Endothelial cell of umbilical vein (primary cell): ENCODE results near the gene ADGRD2.

Source experiments
- CTCF ChIP-seq, 2 donors: IDR thresholded peaks; 1 replicate in 1 of 2; 2 replicates in 1 of 2; pipeline ENCODE4 v1.5.1; 2011; ENCODE audit warnings: low read length in 2 of 2, mild to moderate bottlenecking in 2 of 2, moderate library complexity in 2 of 2, control low read depth in 1 of 2, inconsistent platforms in 1 of 2, low read depth in 1 of 2; ENCODE audit not compliant: insufficient read depth in 1 of 2; ENCODE audit errors: extremely low read depth in 1 of 2
- EZH2 ChIP-seq: IDR thresholded peaks from 2 replicates; pipeline ENCODE4 v1.6.1; 2012; ENCODE audit warnings: borderline replicate concordance, low read depth, mild to moderate bottlenecking, moderate library complexity, low read length, inconsistent platforms; ENCODE audit not compliant: severe bottlenecking
- MAX ChIP-seq: IDR thresholded peaks from 2 replicates; pipeline ENCODE4 v1.6.1; 2011; ENCODE audit not compliant: insufficient read depth, insufficient read length
- POLR2A ChIP-seq: IDR thresholded peaks from 2 replicates; pipeline ENCODE4 v1.6.1; 2012; ENCODE audit warnings: low read depth, mild to moderate bottlenecking, control low read depth, low read length
- POLR2AphosphoS5 ChIP-seq: IDR thresholded peaks from 2 replicates; pipeline ENCODE4 v1.6.1; 2012; ENCODE audit warnings: low read depth, mild to moderate bottlenecking, control low read depth, low read length, moderate library complexity; ENCODE audit not compliant: insufficient read depth

- no peak for TF ChIP-seq CTCF (IDR thresholded peaks at IDR 0.05; ENCODE audit: extremely low read depth in 1 of 2, insufficient read depth in 1 of 2, low read depth in 1 of 2, low read length in 2 of 2)
- no peak for TF ChIP-seq EZH2
- no peak for TF ChIP-seq POLR2A
- TF ChIP-seq MAX, result no peak
- TF ChIP-seq POLR2AphosphoS5, result no peak
These were observed 29.8 kb downstream of the ADGRD2 start for GRCh38 chr9:124479947-124480620.
